Suprapubic skin (tissue), 4 donors: ENCODE results near the gene APCDD1. TPM values are rescaled to one million over a fixed set of nuclear protein-coding genes. Genes with fewer than 3 reads are reported as not detected.

Source experiments
- DNase-seq, 2 donors: peaks; one replicate each; pipeline ENCODE4 v3.0.0-alpha.2; 2019; ENCODE audit warnings: low spot score in 2 of 2
- H3K27ac ChIP-seq: fragments of 200-600 bp; sonication (generic); one replicate; pipeline ENCODE4 v1.5.1; 2019
- H3K27me3 ChIP-seq: fragments of 200-600 bp; sonication (generic); one replicate; pipeline ENCODE4 v1.5.1; 2019
- H3K36me3 ChIP-seq: fragments of 200-600 bp; sonication (generic); one replicate; pipeline ENCODE4 v1.5.1; 2019
- H3K4me1 ChIP-seq: fragments of 200-600 bp; sonication (generic); one replicate; pipeline ENCODE4 v1.5.1; 2019
- H3K4me3 ChIP-seq: fragments of 200-600 bp; sonication (generic); one replicate; pipeline ENCODE4 v1.5.1; 2019; ENCODE audit warnings: mild to moderate bottlenecking
- H3K9me3 ChIP-seq: fragments of 200-600 bp; sonication (generic); one replicate; pipeline ENCODE4 v1.5.1; 2019
- EP300 ChIP-seq: sonication (generic); formaldehyde crosslinking; IDR thresholded peaks from one replicate; pipeline ENCODE4 v1.6.1; 2017; ENCODE audit warnings: antibody characterized with exemption
- POLR2A ChIP-seq, 2 donors: fragments of 450-650 bp; IDR thresholded peaks; one replicate each; pipeline ENCODE4 v1.6.1; 2017; ENCODE audit warnings: antibody characterized with exemption in 2 of 2, mild to moderate bottlenecking in 2 of 2, moderate library complexity in 2 of 2
- POLR2AphosphoS5 ChIP-seq, 3 donors: sonication (generic); formaldehyde crosslinking; IDR thresholded peaks; one replicate each; pipeline ENCODE4 v1.6.1; 2017; ENCODE audit warnings: antibody characterized with exemption in 3 of 3
- WGBS: methylation state at CpG from one replicate; pipeline ENCODE4 v1.1.5; 2018; 5-methylcytosine and 5-hydroxymethylcytosine counted together
- total RNA-seq, 4 donors: library from RNA; depleted of rRNA; stranded (reverse); fragments of >200 nt; gene quantifications; one replicate each; pipeline ENCODE4 v1.1.0, GENCODE V29; 2016
- TF ChIP-seq, protein P1 (sequence below), 2 donors: fragments of 200-600 bp in 1 of 2; fragments of 450-650 bp in 1 of 2; sonication (generic) in 1 of 2; IDR thresholded peaks; one replicate each; pipeline ENCODE4 v1.5.1; 2016 to 2019; ENCODE audit warnings: antibody characterized with exemption in 2 of 2, mild to moderate bottlenecking in 1 of 2, moderate library complexity in 1 of 2

The APCDD1 gene
- total RNA-seq, 4 donors from 2014 or later: 110 to 308 (median 140) TPM

GRCh38 chr18:10475276-10475653, 20.8 kb downstream of the APCDD1 start:
- no peak overlapping the region for H3K4me3 ChIP-seq

DNA sequence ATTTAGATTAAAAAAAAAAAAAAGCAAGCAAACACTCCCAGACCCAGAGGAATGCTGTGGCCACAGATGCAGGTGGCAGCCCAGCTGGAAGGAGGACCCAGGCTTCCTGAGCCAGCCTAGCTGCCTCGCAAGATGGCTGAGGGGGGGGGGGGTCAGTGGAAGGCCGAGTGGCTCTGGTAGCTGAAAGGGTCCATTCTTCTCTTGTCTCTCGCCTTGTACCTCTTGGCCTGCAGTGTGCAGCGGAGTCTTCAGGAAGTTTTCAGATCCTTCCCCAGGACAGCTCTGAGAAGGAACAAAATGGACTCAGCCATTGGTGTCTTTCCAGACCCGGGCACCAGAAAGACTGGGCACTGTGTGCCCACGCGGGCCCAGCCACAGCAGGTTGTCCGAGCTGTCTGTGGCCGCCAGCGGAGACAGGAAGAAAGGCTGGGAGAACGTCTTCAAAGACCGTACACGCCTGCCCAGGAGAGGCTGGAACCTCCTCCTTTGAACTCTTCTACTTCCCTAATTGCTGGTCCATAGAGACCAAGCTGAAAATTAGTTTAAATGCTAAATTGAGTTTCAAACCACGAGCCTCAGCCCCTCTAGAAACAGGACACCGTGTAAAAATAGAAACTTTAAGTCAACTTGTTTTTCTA, 21.3 kb downstream of the APCDD1 start:
- Histone ChIP-seq H3K27me3 (no peaks in the 10 kb centered on the region), H3K4me3 (no peak overlapping the region), H3K4me1 (peaks cover 41% of the 10 kb centered on the region), H3K9me3 (no peaks in the 10 kb centered on the region), H3K27ac (peak overlapping the region; percentile 47), H3K36me3 (peaks cover 29% of the 10 kb centered on the region)
- DNase-seq: no peak
- 33% methylated on average over 15 of the region's 15 CpGs for WGBS
- TF ChIP-seq POLR2AphosphoS5 (IDR thresholded peaks at IDR 0.05): no peak
- TF ChIP-seq POLR2A (IDR thresholded peaks at IDR 0.05): no peak
- TF ChIP-seq, protein P1, sequence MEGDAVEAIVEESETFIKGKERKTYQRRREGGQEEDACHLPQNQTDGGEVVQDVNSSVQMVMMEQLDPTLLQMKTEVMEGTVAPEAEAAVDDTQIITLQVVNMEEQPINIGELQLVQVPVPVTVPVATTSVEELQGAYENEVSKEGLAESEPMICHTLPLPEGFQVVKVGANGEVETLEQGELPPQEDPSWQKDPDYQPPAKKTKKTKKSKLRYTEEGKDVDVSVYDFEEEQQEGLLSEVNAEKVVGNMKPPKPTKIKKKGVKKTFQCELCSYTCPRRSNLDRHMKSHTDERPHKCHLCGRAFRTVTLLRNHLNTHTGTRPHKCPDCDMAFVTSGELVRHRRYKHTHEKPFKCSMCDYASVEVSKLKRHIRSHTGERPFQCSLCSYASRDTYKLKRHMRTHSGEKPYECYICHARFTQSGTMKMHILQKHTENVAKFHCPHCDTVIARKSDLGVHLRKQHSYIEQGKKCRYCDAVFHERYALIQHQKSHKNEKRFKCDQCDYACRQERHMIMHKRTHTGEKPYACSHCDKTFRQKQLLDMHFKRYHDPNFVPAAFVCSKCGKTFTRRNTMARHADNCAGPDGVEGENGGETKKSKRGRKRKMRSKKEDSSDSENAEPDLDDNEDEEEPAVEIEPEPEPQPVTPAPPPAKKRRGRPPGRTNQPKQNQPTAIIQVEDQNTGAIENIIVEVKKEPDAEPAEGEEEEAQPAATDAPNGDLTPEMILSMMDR (IDR thresholded peaks at IDR 0.05): no peak
- no peak for TF ChIP-seq EP300

More at GRCh38 chr18:10475276-10475653, 20.8 kb downstream of the APCDD1 start:
- Histone ChIP-seq H3K27ac (no peak overlapping the region), H3K36me3 (peaks cover 32% of the 10 kb centered on the region), H3K4me1 (peaks cover 41% of the 10 kb centered on the region), H3K27me3 (no peaks in the 10 kb centered on the region), H3K9me3 (no peaks in the 10 kb centered on the region)
- no peak for DNase-seq
- TF ChIP-seq, protein P1 (IDR thresholded peaks at IDR 0.05): no peak
- TF ChIP-seq POLR2AphosphoS5 (IDR thresholded peaks at IDR 0.05) (no peak), POLR2A (IDR thresholded peaks at IDR 0.05) (no peak), EP300 (no peak)
- WGBS: 43% methylated on average over 3 of the region's 3 CpGs

- Histone ChIP-seq H3K4me3 (no peak overlapping the region), H3K27ac (peak overlapping the region; percentile 47), H3K9me3 (no peaks in the 10 kb centered on the region), H3K36me3 (peaks cover 23% of the 10 kb centered on the region), H3K27me3 (no peaks in the 10 kb centered on the region), H3K4me1 (peaks cover 41% of the 10 kb centered on the region)
- WGBS: 14% methylated on average over 9 of the region's 9 CpGs
- DNase-seq: no peak
- peak in 1 of 3 donors; percentile 29 for TF ChIP-seq POLR2AphosphoS5 (IDR thresholded peaks at IDR 0.05)
- TF ChIP-seq EP300: no peak
Measured at GRCh38 chr18:10476338-10476791, 21.9 kb downstream of the APCDD1 start.

- peaks cover 41% of the 10 kb centered on the region for H3K4me1 ChIP-seq
- no peaks in the 10 kb centered on the region for H3K9me3 ChIP-seq
- no peak for DNase-seq
- H3K27ac ChIP-seq: peak overlapping the region; percentile 25
- TF ChIP-seq POLR2A (IDR thresholded peaks at IDR 0.05): no peak
- TF ChIP-seq EP300: no peak
- no peak for TF ChIP-seq POLR2AphosphoS5 (IDR thresholded peaks at IDR 0.05)
- TF ChIP-seq, protein P1 (IDR thresholded peaks at IDR 0.05): no peak
- H3K27me3 ChIP-seq: no peaks in the 10 kb centered on the region
- no peak overlapping the region for H3K4me3 ChIP-seq
- H3K36me3 ChIP-seq: peaks cover 14% of the 10 kb centered on the region
- 41% methylated on average over 3 of the region's 3 CpGs for WGBS
Measured at GRCh38 chr18:10477121-10477862, 22.9 kb downstream of the APCDD1 start.

DNA sequence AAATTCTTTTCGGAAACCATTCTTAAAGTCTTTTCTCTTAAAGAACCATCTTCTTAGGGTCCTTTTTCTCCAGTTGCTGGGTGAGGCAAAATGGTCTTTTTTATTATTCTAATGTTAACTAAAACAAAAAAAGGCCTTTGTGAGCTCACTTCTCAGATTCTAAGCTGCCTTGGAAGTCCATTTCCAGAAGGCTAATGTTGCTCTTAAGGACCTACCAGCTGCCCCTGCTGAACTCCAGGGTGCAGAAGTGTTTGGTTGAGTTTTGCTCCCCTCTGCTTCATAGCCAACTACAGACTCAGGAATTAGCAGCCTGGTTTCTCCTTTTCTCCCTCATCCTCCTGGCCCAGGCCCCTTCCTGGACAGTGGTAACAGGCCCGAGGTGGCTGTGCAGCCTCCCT, 23.4 kb downstream of the APCDD1 start:
- TF ChIP-seq POLR2AphosphoS5 (IDR thresholded peaks at IDR 0.05) (no peak), EP300 (no peak), POLR2A (IDR thresholded peaks at IDR 0.05) (no peak)
- TF ChIP-seq, protein P1 (IDR thresholded peaks at IDR 0.05): no peak
- no peak for DNase-seq
- Histone ChIP-seq H3K4me1 (peaks cover 40% of the 10 kb centered on the region), H3K4me3 (no peak overlapping the region), H3K27ac (peak overlapping the region; percentile 13), H3K36me3 (peaks cover 13% of the 10 kb centered on the region), H3K27me3 (no peaks in the 10 kb centered on the region), H3K9me3 (no peaks in the 10 kb centered on the region)
- WGBS: 72% methylated on average over 2 of the region's 2 CpGs
